ENCODE results near the gene KCNK13.

Gene KCNK13

DNA sequence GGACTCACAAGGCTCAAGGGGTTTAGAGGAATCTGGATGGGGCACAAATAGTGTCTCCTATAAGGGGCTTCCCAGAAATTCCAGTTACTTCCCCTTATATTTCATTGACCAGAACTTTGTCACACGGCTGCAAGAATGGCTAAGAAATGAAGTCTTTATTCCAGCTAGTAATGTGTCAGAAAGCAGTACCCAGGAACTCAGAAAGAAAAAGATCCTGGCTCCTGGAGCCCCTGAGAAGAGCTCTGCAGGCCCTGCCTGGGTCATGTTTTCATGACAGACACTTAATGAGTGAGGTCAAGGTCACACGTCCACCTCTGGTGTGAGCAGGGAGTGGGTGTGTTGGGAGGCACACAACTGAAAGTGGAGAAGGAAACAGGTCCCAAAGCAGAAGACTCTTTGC is 17.8 kb downstream of the KCNK13 start (continued):
- TF ChIP-seq GLI4 (tag by site-specific recombination; IDR thresholded peaks at IDR 0.05) (no peak), ZNF658 (tag by site-specific recombination; IDR thresholded peaks at IDR 0.05) (no peak), ZNF37A (tag by site-specific recombination; IDR thresholded peaks at IDR 0.05) (no peak), ZNF23 (tag by site-specific recombination; IDR thresholded peaks at IDR 0.05; ENCODE audit: borderline replicate concordance) (no peak), GFI1B (tag by site-specific recombination; IDR thresholded peaks at IDR 0.05) (no peak), ZNF248 (tag by site-specific recombination; IDR thresholded peaks at IDR 0.05) (no peak)
- TF ChIP-seq, protein P1, sequence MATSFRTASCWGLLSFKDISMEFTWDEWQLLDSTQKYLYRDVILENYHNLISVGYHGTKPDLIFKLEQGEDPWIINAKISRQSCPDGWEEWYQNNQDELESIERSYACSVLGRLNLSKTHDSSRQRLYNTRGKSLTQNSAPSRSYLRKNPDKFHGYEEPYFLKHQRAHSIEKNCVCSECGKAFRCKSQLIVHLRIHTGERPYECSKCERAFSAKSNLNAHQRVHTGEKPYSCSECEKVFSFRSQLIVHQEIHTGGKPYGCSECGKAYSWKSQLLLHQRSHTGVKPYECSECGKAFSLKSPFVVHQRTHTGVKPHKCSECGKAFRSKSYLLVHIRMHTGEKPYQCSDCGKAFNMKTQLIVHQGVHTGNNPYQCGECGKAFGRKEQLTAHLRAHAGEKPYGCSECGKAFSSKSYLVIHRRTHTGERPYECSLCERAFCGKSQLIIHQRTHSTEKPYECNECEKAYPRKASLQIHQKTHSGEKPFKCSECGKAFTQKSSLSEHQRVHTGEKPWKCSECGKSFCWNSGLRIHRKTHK (tag by site-specific recombination; IDR thresholded peaks at IDR 0.05): no peak
- TF ChIP-seq, protein P2, sequence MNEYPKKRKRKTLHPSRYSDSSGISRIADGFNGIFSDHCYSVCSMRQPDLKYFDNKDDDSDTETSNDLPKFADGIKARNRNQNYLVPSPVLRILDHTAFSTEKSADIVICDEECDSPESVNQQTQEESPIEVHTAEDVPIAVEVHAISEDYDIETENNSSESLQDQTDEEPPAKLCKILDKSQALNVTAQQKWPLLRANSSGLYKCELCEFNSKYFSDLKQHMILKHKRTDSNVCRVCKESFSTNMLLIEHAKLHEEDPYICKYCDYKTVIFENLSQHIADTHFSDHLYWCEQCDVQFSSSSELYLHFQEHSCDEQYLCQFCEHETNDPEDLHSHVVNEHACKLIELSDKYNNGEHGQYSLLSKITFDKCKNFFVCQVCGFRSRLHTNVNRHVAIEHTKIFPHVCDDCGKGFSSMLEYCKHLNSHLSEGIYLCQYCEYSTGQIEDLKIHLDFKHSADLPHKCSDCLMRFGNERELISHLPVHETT (tag by site-specific recombination; IDR thresholded peaks at IDR 0.05): no peak

DNA sequence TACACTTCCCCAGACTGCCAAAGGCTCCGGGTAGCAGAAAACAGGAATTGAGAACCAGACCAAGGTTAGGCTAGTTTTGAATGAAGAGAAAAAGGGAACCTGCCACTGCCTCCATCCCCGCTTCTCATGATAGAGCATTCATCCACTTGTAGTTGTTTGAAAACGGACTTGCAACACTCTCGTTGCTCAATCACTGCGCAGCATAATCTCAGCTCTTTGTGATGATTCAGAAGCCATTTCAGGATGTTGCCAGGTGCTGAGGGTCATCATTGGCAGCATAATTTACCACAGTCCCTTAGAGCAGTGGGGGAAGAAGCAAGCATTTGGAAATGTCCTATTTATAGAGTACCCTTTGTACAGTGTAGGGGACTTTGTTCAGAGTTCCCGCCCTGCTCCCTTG is 25.6 kb downstream of the KCNK13 start:
- Histone ChIP-seq H3K4me3 (ENCODE audit: low read depth, low read length) (no peak overlapping the region), H3K27ac (ENCODE audit: extremely low read depth, low read depth, low read length) (no peak overlapping the region), H3K36me3 (ENCODE audit: control insufficient read depth in 2 of 2, insufficient read depth in 1 of 2, low read length in 2 of 2) (no peaks in the 10 kb centered on the region), H3K9me3 (ENCODE audit: control insufficient read depth, insufficient read depth, low read depth, low read length) (no peaks in the 10 kb centered on the region), H3K4me1 (ENCODE audit: control insufficient read depth, insufficient read depth, low read length) (0 out of 2 replicates have a peak, but pooled peaks cover 2% of the 10 kb centered on the region)
- ChIA-PET CTCF (no interaction called here), POLR2A (no interaction called here)
- no peak for TF ChIP-seq ZNF571 (tag by site-specific recombination; IDR thresholded peaks at IDR 0.05)
- TF ChIP-seq, protein P3, sequence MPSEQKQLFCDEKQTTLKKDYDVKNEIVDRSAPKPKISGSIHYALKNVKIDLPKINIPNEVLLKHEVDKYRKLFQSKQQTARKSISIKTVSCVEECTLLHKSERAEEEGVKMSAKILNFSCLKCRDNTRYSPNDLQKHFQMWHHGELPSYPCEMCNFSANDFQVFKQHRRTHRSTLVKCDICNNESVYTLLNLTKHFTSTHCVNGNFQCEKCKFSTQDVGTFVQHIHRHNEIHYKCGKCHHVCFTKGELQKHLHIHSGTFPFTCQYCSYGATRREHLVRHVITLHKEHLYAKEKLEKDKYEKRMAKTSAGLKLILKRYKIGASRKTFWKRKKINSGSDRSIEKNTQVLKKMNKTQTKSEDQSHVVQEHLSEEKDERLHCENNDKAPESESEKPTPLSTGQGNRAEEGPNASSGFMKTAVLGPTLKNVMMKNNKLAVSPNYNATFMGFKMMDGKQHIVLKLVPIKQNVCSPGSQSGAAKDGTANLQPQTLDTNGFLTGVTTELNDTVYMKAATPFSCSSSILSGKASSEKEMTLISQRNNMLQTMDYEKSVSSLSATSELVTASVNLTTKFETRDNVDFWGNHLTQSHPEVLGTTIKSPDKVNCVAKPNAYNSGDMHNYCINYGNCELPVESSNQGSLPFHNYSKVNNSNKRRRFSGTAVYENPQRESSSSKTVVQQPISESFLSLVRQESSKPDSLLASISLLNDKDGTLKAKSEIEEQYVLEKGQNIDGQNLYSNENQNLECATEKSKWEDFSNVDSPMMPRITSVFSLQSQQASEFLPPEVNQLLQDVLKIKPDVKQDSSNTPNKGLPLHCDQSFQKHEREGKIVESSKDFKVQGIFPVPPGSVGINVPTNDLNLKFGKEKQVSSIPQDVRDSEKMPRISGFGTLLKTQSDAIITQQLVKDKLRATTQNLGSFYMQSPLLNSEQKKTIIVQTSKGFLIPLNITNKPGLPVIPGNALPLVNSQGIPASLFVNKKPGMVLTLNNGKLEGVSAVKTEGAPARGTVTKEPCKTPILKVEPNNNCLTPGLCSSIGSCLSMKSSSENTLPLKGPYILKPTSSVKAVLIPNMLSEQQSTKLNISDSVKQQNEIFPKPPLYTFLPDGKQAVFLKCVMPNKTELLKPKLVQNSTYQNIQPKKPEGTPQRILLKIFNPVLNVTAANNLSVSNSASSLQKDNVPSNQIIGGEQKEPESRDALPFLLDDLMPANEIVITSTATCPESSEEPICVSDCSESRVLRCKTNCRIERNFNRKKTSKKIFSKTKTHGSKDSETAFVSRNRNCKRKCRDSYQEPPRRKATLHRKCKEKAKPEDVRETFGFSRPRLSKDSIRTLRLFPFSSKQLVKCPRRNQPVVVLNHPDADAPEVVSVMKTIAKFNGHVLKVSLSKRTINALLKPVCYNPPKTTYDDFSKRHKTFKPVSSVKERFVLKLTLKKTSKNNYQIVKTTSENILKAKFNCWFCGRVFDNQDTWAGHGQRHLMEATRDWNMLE (tag by site-specific recombination; conservative IDR thresholded peaks at IDR 0.05; ENCODE audit: low read depth): no peak
- TF ChIP-seq ZNF292 (tag by site-specific recombination; IDR thresholded peaks at IDR 0.05; ENCODE audit: borderline replicate concordance, low read depth): no peak
- no peak for TF ChIP-seq ZNF175 (tag by site-specific recombination; IDR thresholded peaks at IDR 0.05)
- TF ChIP-seq KLF9 (tag by site-specific recombination; IDR thresholded peaks at IDR 0.05; ENCODE audit: low read depth): no peak
- TF ChIP-seq ZNF510 (tag by site-specific recombination; IDR thresholded peaks at IDR 0.05; ENCODE audit: insufficient replicate concordance): no peak
- no peak for TF ChIP-seq ZNF302 (tag by site-specific recombination; IDR thresholded peaks at IDR 0.05; ENCODE audit: low read depth)
- TF ChIP-seq ZNF404 (tag by site-specific recombination; IDR thresholded peaks at IDR 0.05): no peak
- TF ChIP-seq, protein P4, sequence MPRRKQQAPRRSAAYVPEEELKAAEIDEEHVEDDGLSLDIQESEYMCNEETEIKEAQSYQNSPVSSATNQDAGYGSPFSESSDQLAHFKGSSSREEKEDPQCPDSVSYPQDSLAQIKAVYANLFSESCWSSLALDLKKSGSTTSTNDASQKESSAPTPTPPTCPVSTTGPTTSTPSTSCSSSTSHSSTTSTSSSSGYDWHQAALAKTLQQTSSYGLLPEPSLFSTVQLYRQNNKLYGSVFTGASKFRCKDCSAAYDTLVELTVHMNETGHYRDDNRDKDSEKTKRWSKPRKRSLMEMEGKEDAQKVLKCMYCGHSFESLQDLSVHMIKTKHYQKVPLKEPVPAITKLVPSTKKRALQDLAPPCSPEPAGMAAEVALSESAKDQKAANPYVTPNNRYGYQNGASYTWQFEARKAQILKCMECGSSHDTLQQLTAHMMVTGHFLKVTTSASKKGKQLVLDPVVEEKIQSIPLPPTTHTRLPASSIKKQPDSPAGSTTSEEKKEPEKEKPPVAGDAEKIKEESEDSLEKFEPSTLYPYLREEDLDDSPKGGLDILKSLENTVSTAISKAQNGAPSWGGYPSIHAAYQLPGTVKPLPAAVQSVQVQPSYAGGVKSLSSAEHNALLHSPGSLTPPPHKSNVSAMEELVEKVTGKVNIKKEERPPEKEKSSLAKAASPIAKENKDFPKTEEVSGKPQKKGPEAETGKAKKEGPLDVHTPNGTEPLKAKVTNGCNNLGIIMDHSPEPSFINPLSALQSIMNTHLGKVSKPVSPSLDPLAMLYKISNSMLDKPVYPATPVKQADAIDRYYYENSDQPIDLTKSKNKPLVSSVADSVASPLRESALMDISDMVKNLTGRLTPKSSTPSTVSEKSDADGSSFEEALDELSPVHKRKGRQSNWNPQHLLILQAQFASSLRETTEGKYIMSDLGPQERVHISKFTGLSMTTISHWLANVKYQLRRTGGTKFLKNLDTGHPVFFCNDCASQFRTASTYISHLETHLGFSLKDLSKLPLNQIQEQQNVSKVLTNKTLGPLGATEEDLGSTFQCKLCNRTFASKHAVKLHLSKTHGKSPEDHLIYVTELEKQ (tag by site-specific recombination; IDR thresholded peaks at IDR 0.05; ENCODE audit: borderline replicate concordance): no peak
- TF ChIP-seq ZNF350 (tag by site-specific recombination; IDR thresholded peaks at IDR 0.05): no peak
- TF ChIP-seq ZNF311 (tag by site-specific recombination; IDR thresholded peaks at IDR 0.05; ENCODE audit: borderline replicate concordance): no peak
- TF ChIP-seq, protein P5, sequence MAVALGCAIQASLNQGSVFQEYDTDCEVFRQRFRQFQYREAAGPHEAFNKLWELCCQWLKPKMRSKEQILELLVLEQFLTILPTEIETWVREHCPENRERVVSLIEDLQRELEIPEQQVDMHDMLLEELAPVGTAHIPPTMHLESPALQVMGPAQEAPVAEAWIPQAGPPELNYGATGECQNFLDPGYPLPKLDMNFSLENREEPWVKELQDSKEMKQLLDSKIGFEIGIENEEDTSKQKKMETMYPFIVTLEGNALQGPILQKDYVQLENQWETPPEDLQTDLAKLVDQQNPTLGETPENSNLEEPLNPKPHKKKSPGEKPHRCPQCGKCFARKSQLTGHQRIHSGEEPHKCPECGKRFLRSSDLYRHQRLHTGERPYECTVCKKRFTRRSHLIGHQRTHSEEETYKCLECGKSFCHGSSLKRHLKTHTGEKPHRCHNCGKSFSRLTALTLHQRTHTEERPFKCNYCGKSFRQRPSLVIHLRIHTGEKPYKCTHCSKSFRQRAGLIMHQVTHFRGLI (tag by site-specific recombination; IDR thresholded peaks at IDR 0.05): no peak
- no peak for TF ChIP-seq TRIM28 (IDR thresholded peaks at IDR 0.05; ENCODE audit: borderline replicate concordance, low read length)

Data from HEK293 (cell line).